ENCODE data around the gene VIPAS39.
A peak's percentile ranks its signal among the peaks of the same experiment; 100 is the strongest.

Gene VIPAS39

GRCh38 chr14:77376771-77377501, 80.5 kb downstream of the VIPAS39 start, which contains the start of the genes SAMD15 and TMED8 (continued):
- 0 out of 2 replicates have a peak, but pooled peaks have one; percentile 11 for TF ChIP-seq ZNF335 (tag by site-specific recombination; conservative IDR thresholded peaks at IDR 0.05)
- no peak for TF ChIP-seq GLI2 (tag by site-specific recombination; IDR thresholded peaks at IDR 0.05; ENCODE audit: borderline replicate concordance, low read depth)
- TF ChIP-seq ZSCAN16 (tag by site-specific recombination; IDR thresholded peaks at IDR 0.05): no peak
- peak; percentile 83 for TF ChIP-seq MYNN (tag by site-specific recombination; IDR thresholded peaks at IDR 0.05; ENCODE audit: borderline replicate concordance)
- no peak for TF ChIP-seq PRDM6 (tag by site-specific recombination; IDR thresholded peaks at IDR 0.05)
- TF ChIP-seq ZNF311 (tag by site-specific recombination; IDR thresholded peaks at IDR 0.05; ENCODE audit: borderline replicate concordance): no peak
- no peak for TF ChIP-seq ZNF776 (tag by site-specific recombination; IDR thresholded peaks at IDR 0.05; ENCODE audit: borderline replicate concordance)
- TF ChIP-seq ZNF548 (tag by site-specific recombination; IDR thresholded peaks at IDR 0.05): no peak
- no peak for TF ChIP-seq ZNF121 (tag by site-specific recombination; IDR thresholded peaks at IDR 0.05)
- no peak for TF ChIP-seq ZNF610 (tag by site-specific recombination; IDR thresholded peaks at IDR 0.05; ENCODE audit: borderline replicate concordance)
- TF ChIP-seq ZEB2 (tag by site-specific recombination; IDR thresholded peaks at IDR 0.05): no peak
- no peak for TF ChIP-seq ZNF157 (tag by site-specific recombination; IDR thresholded peaks at IDR 0.05)
- no peak for TF ChIP-seq ZNF266 (tag by site-specific recombination; IDR thresholded peaks at IDR 0.05; ENCODE audit: low read depth)
- TF ChIP-seq ZNF292 (tag by site-specific recombination; IDR thresholded peaks at IDR 0.05; ENCODE audit: borderline replicate concordance, low read depth): no peak
- TF ChIP-seq BCL11A (tag by site-specific recombination; IDR thresholded peaks at IDR 0.05; ENCODE audit: low read depth): no peak
- TF ChIP-seq ZSCAN30 (tag by site-specific recombination; IDR thresholded peaks at IDR 0.05): peak; percentile 49; the same call in 1 of the 2 replicates
- no peak for TF ChIP-seq ZSCAN4 (tag by site-specific recombination; IDR thresholded peaks at IDR 0.05)
- no peak for TF ChIP-seq ZNF701 (tag by site-specific recombination; IDR thresholded peaks at IDR 0.05)
- TF ChIP-seq KLF16 (tag by site-specific recombination; IDR thresholded peaks at IDR 0.05): no peak
- TF ChIP-seq ZBTB49 (tag by site-specific recombination; IDR thresholded peaks at IDR 0.05; ENCODE audit: low read depth): no peak
- no peak for TF ChIP-seq SETDB1 (IDR thresholded peaks at IDR 0.05; ENCODE audit: insufficient read length, low read length)
- TF ChIP-seq ZNF473 (tag by site-specific recombination; IDR thresholded peaks at IDR 0.05): no peak
- TF ChIP-seq CTCF (tag by site-specific recombination; IDR thresholded peaks at IDR 0.05): peak; percentile 37; the same call in 1 of the 2 replicates
- no peak for TF ChIP-seq ZNF777 (tag by site-specific recombination; IDR thresholded peaks at IDR 0.05; ENCODE audit: borderline replicate concordance)

Data from HEK293 (cell line).